Coronary artery (tissue), 2 donors: ENCODE results near the gene DAPK1.

Source experiments
- DNase-seq: peaks from one replicate; pipeline ENCODE4 v3.0.0-alpha.2; 2017; ENCODE audit warnings: low spot score
- H3K27ac ChIP-seq, 2 donors: fragments of 200-600 bp; sonication (generic); one replicate each; pipeline ENCODE4 v1.5.1; 2016 to 2019
- H3K4me3 ChIP-seq: fragments of 200-600 bp; sonication (generic); 2 replicates; pipeline ENCODE4 v1.5.1; 2016; ENCODE audit warnings: mild to moderate bottlenecking, moderate library complexity
- CTCF ChIP-seq: fragments of 200-600 bp; sonication (generic); IDR thresholded peaks from one replicate; pipeline ENCODE4 v1.5.1; 2019; ENCODE audit warnings: antibody characterized with exemption

DAPK1 gene

GRCh38 chr9:87510252-87510683 is 12.6 kb downstream of the DAPK1 start:
- no peak for TF ChIP-seq CTCF
- no peak overlapping the region for H3K4me3 ChIP-seq
- no peak overlapping the region for H3K27ac ChIP-seq
- DNase-seq, result no peak

- TF ChIP-seq CTCF, result no peak
- DNase-seq, result no peak
- Histone ChIP-seq H3K4me3 (no peak overlapping the region), H3K27ac (no peak overlapping the region)
Observed at GRCh38 chr9:87512311-87512710, 14.6 kb downstream of the DAPK1 start.

GRCh38 chr9:87513161-87513560 is 15.5 kb downstream of the DAPK1 start:
- no peak for DNase-seq
- TF ChIP-seq CTCF, result no peak
- H3K4me3 ChIP-seq, result no peak overlapping the region
- H3K27ac ChIP-seq, result no peak overlapping the region

- no peak for TF ChIP-seq CTCF
- H3K27ac ChIP-seq, result no peak overlapping the region
- H3K4me3 ChIP-seq, result no peak overlapping the region
- no peak for DNase-seq
Observed at GRCh38 chr9:87513880-87514535, 16.3 kb downstream of the DAPK1 start.

- no peak for TF ChIP-seq CTCF
- DNase-seq, result no peak
- H3K4me3 ChIP-seq, result no peak overlapping the region
- H3K27ac ChIP-seq, result no peak overlapping the region
Observed at GRCh38 chr9:87515006-87515405, 17.3 kb downstream of the DAPK1 start.

GRCh38 chr9:87515588-87516221 is 18.0 kb downstream of the DAPK1 start:
- DNase-seq, result no peak
- Histone ChIP-seq H3K27ac (peak overlapping the region in 1 of 2 donors; percentile 59), H3K4me3 (no peak overlapping the region)
- TF ChIP-seq CTCF, result no peak

- DNase-seq, result no peak
- no peak for TF ChIP-seq CTCF
- Histone ChIP-seq H3K27ac (peak overlapping the region in 1 of 2 donors; percentile 59), H3K4me3 (no peak overlapping the region)
Observed at GRCh38 chr9:87516222-87516925, 18.7 kb downstream of the DAPK1 start.
